HL-60 (cell line): ENCODE measurements around the gene PPP1R37.
"Not testable (repeated sequence)": the region's sequence is repeated elsewhere in the genome, so short reads cannot be mapped to it uniquely, and the experiment has no call there.

Experiments used
- DNase-seq, 2 experiments: peaks; one replicate each; pipeline ENCODE4 v3.0.0-alpha.2; 2010 to 2020; ENCODE audit warnings: low read depth in 1 of 2, low spot score in 1 of 2
- H3K27ac ChIP-seq: fragments of 250-450 bp; sonication (Bioruptor Pico); replicated peaks from 2 replicates; pipeline ENCODE4 v1.5.1; 2020; ENCODE audit warnings: mild to moderate bottlenecking, moderate library complexity
- H3K27me3 ChIP-seq: fragments of 250-450 bp; sonication (Bioruptor Pico); 2 replicates; pipeline ENCODE4 v1.5.1; 2021; ENCODE audit warnings: mild to moderate bottlenecking, moderate library complexity; ENCODE audit not compliant: insufficient read depth, poor library complexity, severe bottlenecking
- H3K4me3 ChIP-seq: replicated peaks from 2 replicates; pipeline ENCODE4 v1.5.1; 2011; ENCODE audit warnings: mild to moderate bottlenecking, control low read depth, low read length; ENCODE audit not compliant: insufficient read depth
- CTCF ChIP-seq: IDR thresholded peaks from one replicate; pipeline ENCODE4 v1.5.1; 2011; ENCODE audit warnings: low read length, control low read depth, inconsistent platforms; ENCODE audit not compliant: insufficient read depth
- GABPA ChIP-seq: IDR thresholded peaks from 2 replicates; pipeline ENCODE4 v1.6.1; 2012; ENCODE audit warnings: low read depth
- POLR2AphosphoS5 ChIP-seq: IDR thresholded peaks from 2 replicates; pipeline ENCODE4 v1.6.1; 2012; ENCODE audit warnings: low read depth
- REST ChIP-seq: IDR thresholded peaks from 2 replicates; pipeline ENCODE4 v1.6.1; 2012; ENCODE audit warnings: low read depth; ENCODE audit not compliant: insufficient replicate concordance
- SPI1 ChIP-seq: IDR thresholded peaks from 2 replicates; pipeline ENCODE4 v1.6.1; 2012; ENCODE audit warnings: low read depth, mild to moderate bottlenecking, borderline replicate concordance

The PPP1R37 gene

GRCh38 chr19:45103156-45103507, 10.2 kb downstream of the PPP1R37 start:
- peak in 1 of 2 experiments; percentile 78 for DNase-seq
- TF ChIP-seq SPI1 (no peak), CTCF (no peak), REST (no peak), GABPA (no peak), POLR2AphosphoS5 (no peak)
- no peak overlapping the region for H3K4me3 ChIP-seq
- peak overlapping the region; percentile 23; the same call in 1 of the 2 replicates for H3K27ac ChIP-seq
- H3K27me3 ChIP-seq = no peaks in the 10 kb centered on the region

- DNase-seq = no peak
- Histone ChIP-seq H3K4me3 (no peak overlapping the region), H3K27me3 (no peaks in the 10 kb centered on the region), H3K27ac (peak overlapping the region; percentile 23; the same call in 1 of the 2 replicates)
- TF ChIP-seq GABPA (no peak), POLR2AphosphoS5 (no peak), REST (no peak), CTCF (no peak), SPI1 (no peak)
Observed at GRCh38 chr19:45103508-45104319, 10.7 kb downstream of the PPP1R37 start.

- Histone ChIP-seq H3K27me3 (no peaks in the 10 kb centered on the region), H3K27ac (no peak overlapping the region), H3K4me3 (no peak overlapping the region)
- peak in 1 of 2 experiments; percentile 63 for DNase-seq
- TF ChIP-seq REST (no peak), SPI1 (peak; percentile 80), POLR2AphosphoS5 (no peak), GABPA (no peak)
Observed at GRCh38 chr19:45104658-45105349, 11.8 kb downstream of the PPP1R37 start.

GRCh38 chr19:45106363-45106762, 13.4 kb downstream of the PPP1R37 start:
- H3K4me3 ChIP-seq, DNase-seq, H3K27ac ChIP-seq, H3K27me3 ChIP-seq: not testable (repeated sequence)
